H9 (cell line): ENCODE measurements around the gene RPS19. TPM values are rescaled to one million over a fixed set of nuclear protein-coding genes. Genes with fewer than 3 reads are reported as not detected.

Experiments
- DNase-seq: peaks from one replicate; pipeline ENCODE4 v3.0.0-alpha.2; 2017
- H2AFZ ChIP-seq: one replicate; pipeline ENCODE4 v1.6.1; 2013; ENCODE audit warnings: mild to moderate bottlenecking, low read length, control low read depth, moderate library complexity
- H2AK5ac ChIP-seq: 2 replicates; pipeline ENCODE4 v1.6.1; 2013; ENCODE audit warnings: low read length, control low read depth, mixed read lengths; ENCODE audit not compliant: insufficient read length
- H2BK120ac ChIP-seq: one replicate; pipeline ENCODE4 v1.6.1; 2013; ENCODE audit warnings: low read depth, mild to moderate bottlenecking, low read length, control low read depth, inconsistent platforms; ENCODE audit not compliant: poor library complexity, severe bottlenecking
- H2BK12ac ChIP-seq: 2 replicates; pipeline ENCODE4 v1.6.1; 2013; ENCODE audit warnings: low read length, control low read depth, mixed read lengths, low read depth; ENCODE audit not compliant: insufficient read length
- H2BK15ac ChIP-seq: 2 replicates; pipeline ENCODE4 v1.6.1; 2013; ENCODE audit warnings: low read depth, low read length, control low read depth
- H2BK20ac ChIP-seq: one replicate; pipeline ENCODE4 v1.6.1; 2013; ENCODE audit warnings: low read depth, mild to moderate bottlenecking, low read length, control low read depth, inconsistent platforms; ENCODE audit not compliant: poor library complexity, severe bottlenecking
- H2BK5ac ChIP-seq: 2 replicates; pipeline ENCODE4 v1.6.1; 2013; ENCODE audit warnings: low read length, control low read depth, mixed read lengths; ENCODE audit not compliant: insufficient read length
- H3K14ac ChIP-seq: 2 replicates; pipeline ENCODE4 v1.6.1; 2013; ENCODE audit warnings: low read length, control low read depth; ENCODE audit not compliant: insufficient read depth
- H3K18ac ChIP-seq: 2 replicates; pipeline ENCODE4 v1.6.1; 2013; ENCODE audit warnings: low read depth, mild to moderate bottlenecking, mixed read lengths, low read length, control low read depth; ENCODE audit not compliant: insufficient read length
- H3K23ac ChIP-seq: 2 replicates; pipeline ENCODE4 v1.6.1; 2013; ENCODE audit warnings: low read length, control low read depth, mixed read lengths, low read depth; ENCODE audit not compliant: insufficient read length
- H3K23me2 ChIP-seq: 2 replicates; pipeline ENCODE4 v1.6.1; 2013; ENCODE audit warnings: low read depth, mild to moderate bottlenecking, mixed read lengths, low read length, control low read depth; ENCODE audit not compliant: insufficient read length, poor library complexity, severe bottlenecking
- H3K27ac ChIP-seq: 2 replicates; pipeline ENCODE4 v1.5.1; 2013; ENCODE audit warnings: low read length, control low read depth, mixed read lengths, low read depth; ENCODE audit not compliant: insufficient read length
- H3K27me3 ChIP-seq: 2 replicates; pipeline ENCODE4 v1.6.1; 2013; ENCODE audit warnings: low read length, control low read depth, inconsistent platforms; ENCODE audit not compliant: insufficient read depth
- H3K4ac ChIP-seq: 2 replicates; pipeline ENCODE4 v1.6.1; 2013; ENCODE audit warnings: low read depth, mild to moderate bottlenecking, control low read depth, inconsistent platforms, low read length, moderate library complexity
- H3K4me1 ChIP-seq: 2 replicates; pipeline ENCODE4 v1.6.1; 2013; ENCODE audit warnings: low read length, control low read depth, inconsistent platforms; ENCODE audit not compliant: insufficient read depth
- H3K4me2 ChIP-seq: 2 replicates; pipeline ENCODE4 v1.6.1; 2013; ENCODE audit warnings: low read length, control low read depth, mixed read lengths; ENCODE audit not compliant: insufficient read length, insufficient read depth
- H3K56ac ChIP-seq: 2 replicates; pipeline ENCODE4 v1.6.1; 2013; ENCODE audit warnings: low read depth, mild to moderate bottlenecking, mixed read lengths, low read length, control low read depth; ENCODE audit not compliant: insufficient read length
- H3K79me1 ChIP-seq: 2 replicates; pipeline ENCODE4 v1.6.1; 2013; ENCODE audit warnings: low read depth, mild to moderate bottlenecking, moderate library complexity, low read length, control low read depth, inconsistent platforms; ENCODE audit not compliant: insufficient read depth, poor library complexity, severe bottlenecking
- H3K79me2 ChIP-seq: 2 replicates; pipeline ENCODE4 v1.6.1; 2013; ENCODE audit warnings: low read length, control low read depth, inconsistent platforms; ENCODE audit not compliant: insufficient read depth
- H3K9ac ChIP-seq: 2 replicates; pipeline ENCODE4 v1.6.1; 2013; ENCODE audit warnings: low read length, control low read depth, mixed read lengths; ENCODE audit not compliant: insufficient read length; ENCODE audit errors: extremely low read depth
- H3K9me3 ChIP-seq: one replicate; pipeline ENCODE4 v1.6.1; 2013; ENCODE audit warnings: low read depth, low read length, inconsistent platforms; ENCODE audit not compliant: control insufficient read depth
- H3T11ph ChIP-seq: one replicate; pipeline ENCODE4 v1.6.1; 2013; ENCODE audit warnings: mild to moderate bottlenecking, low read length, control low read depth, inconsistent platforms
- H4K20me1 ChIP-seq: one replicate; pipeline ENCODE4 v1.6.1; 2013; ENCODE audit not compliant: control insufficient read depth, insufficient read length, insufficient read depth
- H4K5ac ChIP-seq: 2 replicates; pipeline ENCODE4 v1.6.1; 2013; ENCODE audit warnings: low read depth, mild to moderate bottlenecking, mixed read lengths, low read length, control low read depth; ENCODE audit not compliant: insufficient read length
- H4K8ac ChIP-seq: replicated peaks from 2 replicates; pipeline ENCODE4 v1.6.1; 2013; ENCODE audit warnings: low read length, control low read depth, mixed read lengths, low read depth; ENCODE audit not compliant: insufficient read length
- H4K91ac ChIP-seq: 2 replicates; pipeline ENCODE4 v1.6.1; 2013; ENCODE audit warnings: low read depth, mild to moderate bottlenecking, moderate library complexity, mixed read lengths, low read length, control low read depth; ENCODE audit not compliant: insufficient read length
- H3K27ac Mint-ChIP-seq, 3 experiments: 2 replicates in 2 of 3; 3 replicates in 1 of 3; pipeline ENCODE4 v1.8.0; 2020 to 2021; ENCODE audit warnings: mixed read lengths in 3 of 3, mild to moderate bottlenecking in 1 of 3, moderate library complexity in 1 of 3
- H3K27me3 Mint-ChIP-seq: 2 replicates; pipeline ENCODE4 v1.8.0; 2021; ENCODE audit warnings: low read depth, mild to moderate bottlenecking, moderate library complexity, mixed read lengths
- H3K36me3 Mint-ChIP-seq, 3 experiments: 2 replicates in 2 of 3; 3 replicates in 1 of 3; pipeline ENCODE4 v1.8.0; 2020 to 2021; ENCODE audit warnings: low read depth in 3 of 3, mixed read lengths in 3 of 3; ENCODE audit not compliant: insufficient read depth in 1 of 3
- H3K4me1 Mint-ChIP-seq, 2 experiments: 2 replicates each; pipeline ENCODE4 v1.8.0; 2020; ENCODE audit warnings: mixed read lengths in 2 of 2
- H3K4me3 Mint-ChIP-seq, 2 experiments: 2 replicates in 1 of 2; 3 replicates in 1 of 2; pipeline ENCODE4 v1.8.0; 2020 to 2021; ENCODE audit warnings: mild to moderate bottlenecking in 2 of 2, mixed read lengths in 2 of 2, moderate library complexity in 1 of 2
- H3K9me3 Mint-ChIP-seq, 2 experiments: 2 replicates in 1 of 2; 3 replicates in 1 of 2; pipeline ENCODE4 v1.8.0; 2020; ENCODE audit warnings: mild to moderate bottlenecking in 2 of 2, mixed read lengths in 2 of 2, moderate library complexity in 1 of 2
- WGBS: extraction: QIAGEN DNeasy Blood & Tissue Kit; methylation state at CpG from one replicate; pipeline ENCODE4 v1.1.7; 2013; ENCODE audit warnings: missing lambda C conversion rate, low lambda C conversion rate, mixed read lengths; ENCODE audit not compliant: insufficient read length; ENCODE audit errors: extremely low coverage; 5-methylcytosine and 5-hydroxymethylcytosine counted together
- microRNA-seq: library from miRNA; unstranded; fragments of <30 nt; microRNA quantifications from one replicate; pipeline ENCODE4, GENCODE V29; 2020; ENCODE audit warnings: borderline microRNAs expressed
- total RNA-seq: library from RNA; stranded (reverse); gene quantifications from 2 replicates; pipeline ENCODE4 v1.2.1, GENCODE V29; 2021
- TF ChIP-seq, protein P1 (sequence below): fragments of 200-600 bp; sonication (generic); conservative IDR thresholded peaks from 3 replicates; pipeline ENCODE4 v1.8.0; 2021; ENCODE audit warnings: antibody characterized with exemption, mild to moderate bottlenecking

The RPS19 gene
- total RNA-seq, 1 experiment from 2014 or later = 3,024 TPM

DNA sequence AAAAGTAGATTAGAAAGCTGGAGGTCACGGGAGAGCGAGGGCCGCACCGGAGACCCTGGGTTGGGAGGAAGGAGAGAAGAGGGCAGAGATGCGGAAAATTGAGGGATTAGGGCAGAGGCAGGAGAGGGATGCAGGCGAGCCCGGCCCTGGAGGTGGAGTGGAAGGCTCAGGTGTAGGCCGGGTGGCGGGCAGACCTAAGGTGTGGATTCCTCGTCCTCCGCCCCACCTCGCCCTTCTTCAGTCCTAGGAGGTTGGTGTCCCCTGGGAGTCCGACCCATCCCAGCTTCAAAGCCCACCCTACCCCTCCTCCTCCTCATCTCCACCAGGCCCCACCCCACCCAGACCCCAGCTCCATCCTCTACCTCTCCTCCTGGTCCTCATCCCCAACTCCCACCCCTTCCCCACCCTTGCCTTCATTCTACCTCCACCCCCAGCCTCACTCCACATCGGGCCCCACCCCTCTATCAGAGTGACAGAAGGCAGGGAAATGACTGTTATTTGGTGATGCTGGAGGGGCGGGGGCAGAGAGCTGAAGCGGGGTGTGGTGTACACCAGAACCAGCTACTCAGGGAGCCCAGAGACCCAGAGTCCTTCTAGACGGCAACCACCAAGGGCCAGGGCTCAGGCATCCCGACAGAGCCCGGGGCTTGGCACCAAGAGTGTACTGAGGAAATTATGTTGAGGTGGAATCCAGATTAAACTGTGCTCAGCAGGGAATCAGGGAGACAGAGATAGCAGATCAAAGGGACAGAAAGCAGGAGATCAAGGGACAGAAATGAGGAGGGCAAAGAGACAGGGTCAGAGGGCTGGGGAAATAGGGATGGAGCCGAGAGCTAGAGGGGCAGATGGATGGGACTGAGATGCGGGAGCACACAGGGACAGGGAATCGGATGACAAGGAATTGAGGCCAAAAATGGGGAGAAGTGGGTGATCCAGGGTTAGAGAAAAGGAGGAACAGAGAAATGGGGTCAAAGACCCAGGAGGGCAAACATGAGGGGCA, 61.8 kb downstream of the RPS19 start:
- H3K4ac ChIP-seq = no peak overlapping the region
- H3K79me1 ChIP-seq = no peaks in the 10 kb centered on the region
- H3K79me2 ChIP-seq = no peaks in the 10 kb centered on the region
- no peaks in the 10 kb centered on the region for H3K23me2 ChIP-seq
- Mint-ChIP-seq H3K4me3 (peak overlapping the region in 1 of 2 experiments; percentile 70; a peak in 3 of 5 replicates), H3K9me3 (no peaks in the 10 kb centered on the region; a peak in 2 of 5 replicates), H3K4me1 (peaks cover 0 to 14% of the 10 kb centered on the region in 2 experiments; a peak in 2 of 4 replicates), H3K27ac (no peak overlapping the region), H3K36me3 (no peaks in the 10 kb centered on the region), H3K27me3 (peaks cover 16% of the 10 kb centered on the region)
- no peak for DNase-seq
- H3K9me3 ChIP-seq = no peaks in the 10 kb centered on the region
- no peak overlapping the region for H4K5ac ChIP-seq
- no peak overlapping the region for H3T11ph ChIP-seq
- no peak overlapping the region for H3K23ac ChIP-seq
- H3K27me3 ChIP-seq = peaks cover 92% of the 10 kb centered on the region
- H3K4me1 ChIP-seq = no peaks in the 10 kb centered on the region; the same call in 1 of the 2 replicates
- no peak overlapping the region for H3K18ac ChIP-seq
- H2BK12ac ChIP-seq = no peak overlapping the region
- WGBS = no CpG with 5 or more reads among the region's 22 CpGs
- H4K8ac ChIP-seq = no peak overlapping the region
- TF ChIP-seq, protein P1, sequence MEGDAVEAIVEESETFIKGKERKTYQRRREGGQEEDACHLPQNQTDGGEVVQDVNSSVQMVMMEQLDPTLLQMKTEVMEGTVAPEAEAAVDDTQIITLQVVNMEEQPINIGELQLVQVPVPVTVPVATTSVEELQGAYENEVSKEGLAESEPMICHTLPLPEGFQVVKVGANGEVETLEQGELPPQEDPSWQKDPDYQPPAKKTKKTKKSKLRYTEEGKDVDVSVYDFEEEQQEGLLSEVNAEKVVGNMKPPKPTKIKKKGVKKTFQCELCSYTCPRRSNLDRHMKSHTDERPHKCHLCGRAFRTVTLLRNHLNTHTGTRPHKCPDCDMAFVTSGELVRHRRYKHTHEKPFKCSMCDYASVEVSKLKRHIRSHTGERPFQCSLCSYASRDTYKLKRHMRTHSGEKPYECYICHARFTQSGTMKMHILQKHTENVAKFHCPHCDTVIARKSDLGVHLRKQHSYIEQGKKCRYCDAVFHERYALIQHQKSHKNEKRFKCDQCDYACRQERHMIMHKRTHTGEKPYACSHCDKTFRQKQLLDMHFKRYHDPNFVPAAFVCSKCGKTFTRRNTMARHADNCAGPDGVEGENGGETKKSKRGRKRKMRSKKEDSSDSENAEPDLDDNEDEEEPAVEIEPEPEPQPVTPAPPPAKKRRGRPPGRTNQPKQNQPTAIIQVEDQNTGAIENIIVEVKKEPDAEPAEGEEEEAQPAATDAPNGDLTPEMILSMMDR = no peak
- H2AK5ac ChIP-seq = no peak overlapping the region
- H3K4me2 ChIP-seq = peak overlapping the region; percentile 51
- no peak overlapping the region for H2BK120ac ChIP-seq
- no peak overlapping the region for H2BK15ac ChIP-seq
- no peak overlapping the region for H2BK5ac ChIP-seq
- H3K14ac ChIP-seq = no peak overlapping the region
- H4K20me1 ChIP-seq = peaks cover 5% of the 10 kb centered on the region
- H3K9ac ChIP-seq = no peak overlapping the region
- no peak overlapping the region for H2BK20ac ChIP-seq
- no peak overlapping the region for H3K56ac ChIP-seq
- H2AFZ ChIP-seq = no peak overlapping the region
- no peak overlapping the region for H4K91ac ChIP-seq
- H3K27ac ChIP-seq = no peak overlapping the region

Small RNA genes within 50 kb of the gene (microRNA-seq; reads per million reads assigned to microRNA genes)
- gene MIR6797 = not detected

Other genes with a start within 250 kb of the RPS19 start
- not detected in 2 replicates for gene CEACAM4, start 233.2 kb upstream of the RPS19 start, total RNA-seq
- gene CEACAM7, start 172.0 kb upstream of the RPS19 start, total RNA-seq = not detected in 2 replicates
- gene CEACAM5, start 151.6 kb upstream of the RPS19 start, total RNA-seq = not detected in 2 replicates
- gene CEACAM6, start 104.7 kb upstream of the RPS19 start, total RNA-seq = not detected in 2 replicates
- not detected in 2 replicates for gene CEACAM3, start 63.7 kb upstream of the RPS19 start, total RNA-seq
- not detected in 2 replicates for gene LYPD4, start 15.6 kb upstream of the RPS19 start, total RNA-seq
- gene DMRTC2, start 15.2 kb upstream of the RPS19 start, total RNA-seq = not detected in 2 replicates
- gene CD79A, start 17.0 kb downstream of the RPS19 start, total RNA-seq = 0.22 and 0.39 TPM in 2 replicates
- 47.0 and 50.3 TPM in 2 replicates for gene ARHGEF1, start 22.9 kb downstream of the RPS19 start, total RNA-seq
- gene ERFL, start 68.2 kb downstream of the RPS19 start, total RNA-seq = 0.11 and 0.22 TPM in 2 replicates
- gene RABAC1, start 99.1 kb downstream of the RPS19 start, total RNA-seq = 94.0 and 105 TPM in 2 replicates
- 11.6 and 12.0 TPM in 2 replicates for gene ATP1A3, start 134.0 kb downstream of the RPS19 start, total RNA-seq
- gene GRIK5, start 210.0 kb downstream of the RPS19 start, total RNA-seq = 43.1 and 45.0 TPM in 2 replicates
- 35.6 and 36.3 TPM in 2 replicates for gene ZNF574, start 215.9 kb downstream of the RPS19 start, total RNA-seq